Nephron (organoid): Measurements from ENCODE around the gene COX4I2.
"Not testable (repeated sequence)": the region's sequence is repeated elsewhere in the genome, so short reads cannot be mapped to it uniquely, and the experiment has no call there.

ENCODE experiments used
- H3K27ac Mint-ChIP-seq, 3 experiments: 2 replicates each; pipeline ENCODE4 v1.8.0; 2020; ENCODE audit warnings: mixed read lengths in 3 of 3, mild to moderate bottlenecking in 2 of 3, moderate library complexity in 1 of 3
- H3K27me3 Mint-ChIP-seq: 2 replicates; pipeline ENCODE4 v1.8.0; 2021; ENCODE audit warnings: low read depth, mild to moderate bottlenecking, moderate library complexity, mixed read lengths
- H3K36me3 Mint-ChIP-seq: 2 replicates; pipeline ENCODE4 v1.8.0; 2020; ENCODE audit warnings: low read depth, mixed read lengths
- H3K4me1 Mint-ChIP-seq: 2 replicates; pipeline ENCODE4 v1.8.0; 2020; ENCODE audit warnings: mixed read lengths
- H3K4me3 Mint-ChIP-seq, 3 experiments: 2 replicates each; pipeline ENCODE4 v1.8.0; 2020; ENCODE audit warnings: mild to moderate bottlenecking in 3 of 3, mixed read lengths in 3 of 3, moderate library complexity in 2 of 3
- H3K9me3 Mint-ChIP-seq: 2 replicates; pipeline ENCODE4 v1.8.0; 2020; ENCODE audit warnings: mixed read lengths
- CTCF ChIP-seq, 3 experiments: fragments of 200-600 bp; sonication (generic); IDR thresholded peaks; one replicate each; pipeline ENCODE4 v1.5.0; 2021; ENCODE audit warnings: antibody characterized with exemption in 3 of 3; ENCODE audit not compliant: unreplicated experiment in 3 of 3

COX4I2 gene

GRCh38 chr20:31644701-31645100 lies 7.0 kb downstream of the COX4I2 start:
- Mint-ChIP-seq H3K4me3 (no peak overlapping the region), H3K4me1 (no peaks in the 10 kb centered on the region), H3K36me3 (no peaks in the 10 kb centered on the region), H3K9me3 (no peaks in the 10 kb centered on the region), H3K27me3 (peaks cover 4% of the 10 kb centered on the region), H3K27ac (no peak overlapping the region)
- no peak for TF ChIP-seq CTCF (IDR thresholded peaks at IDR 0.05; ENCODE audit: unreplicated experiment in 3 of 3)

GRCh38 chr20:31648104-31648503 lies 10.4 kb downstream of the COX4I2 start:
- not testable (repeated sequence) for H3K27ac Mint-ChIP-seq, H3K4me3 Mint-ChIP-seq, H3K4me1 Mint-ChIP-seq, H3K27me3 Mint-ChIP-seq, H3K36me3 Mint-ChIP-seq, H3K9me3 Mint-ChIP-seq

- Mint-ChIP-seq H3K9me3 (no peaks in the 10 kb centered on the region), H3K4me3 (no peak overlapping the region), H3K27ac (peak overlapping the region in 1 of 3 experiments; percentile 23), H3K27me3 (no peaks in the 10 kb centered on the region), H3K36me3 (no peaks in the 10 kb centered on the region), H3K4me1 (peaks cover 5% of the 10 kb centered on the region)
- no peak for TF ChIP-seq CTCF (IDR thresholded peaks at IDR 0.05; ENCODE audit: unreplicated experiment in 3 of 3)
Measured at GRCh38 chr20:31652917-31653396, 15.2 kb downstream of the COX4I2 start.

GRCh38 chr20:31653561-31653960 lies 15.8 kb downstream of the COX4I2 start:
- Mint-ChIP-seq H3K4me3 (no peak overlapping the region), H3K36me3 (no peaks in the 10 kb centered on the region), H3K9me3 (no peaks in the 10 kb centered on the region), H3K27me3 (no peaks in the 10 kb centered on the region), H3K27ac (no peak overlapping the region), H3K4me1 (peaks cover 5% of the 10 kb centered on the region)
- TF ChIP-seq CTCF (IDR thresholded peaks at IDR 0.05; ENCODE audit: unreplicated experiment in 3 of 3), result no peak

GRCh38 chr20:31654534-31654933 lies 16.8 kb downstream of the COX4I2 start:
- H3K9me3 Mint-ChIP-seq, result no peaks in the 10 kb centered on the region
- H3K4me3 Mint-ChIP-seq, result no peak overlapping the region
- no peaks in the 10 kb centered on the region for H3K36me3 Mint-ChIP-seq
- no peak overlapping the region for H3K27ac Mint-ChIP-seq
- no peaks in the 10 kb centered on the region for H3K27me3 Mint-ChIP-seq
- H3K4me1 Mint-ChIP-seq, result peaks cover 5% of the 10 kb centered on the region
- no peak for TF ChIP-seq CTCF (IDR thresholded peaks at IDR 0.05; ENCODE audit: unreplicated experiment in 3 of 3)

- Mint-ChIP-seq H3K36me3 (peaks cover 8% of the 10 kb centered on the region), H3K4me3 (peak overlapping the region; percentile 70 to 80 (median 76)), H3K9me3 (no peaks in the 10 kb centered on the region), H3K27ac (peak overlapping the region; percentile 26 to 72 (median 70)), H3K4me1 (peaks cover 19% of the 10 kb centered on the region), H3K27me3 (no peaks in the 10 kb centered on the region)
- peak; percentile 83 to 92 (median 92) for TF ChIP-seq CTCF (IDR thresholded peaks at IDR 0.05; ENCODE audit: unreplicated experiment in 3 of 3)
Measured at GRCh38 chr20:31661625-31662371, 24.1 kb downstream of the COX4I2 start.
